ENCODE measurements around the gene ROCK2.

ROCK2 gene

GRCh38 chr2:11343650-11344341 lies 640 bp downstream of the ROCK2 start:
- TF ChIP-seq ZBTB7A (IDR thresholded peaks at IDR 0.05; ENCODE audit: low read depth) (0 out of 2 replicates have a peak, but pooled peaks have one; percentile 81), EP300 (IDR thresholded peaks at IDR 0.05; ENCODE audit: borderline replicate concordance) (no peak; the same call in 1 of the 2 replicates)

GRCh38 chr2:11343368-11343649 lies 1.1 kb downstream of the ROCK2 start:
- TF ChIP-seq MAX (IDR thresholded peaks at IDR 0.05) (no peak), ZBTB7A (IDR thresholded peaks at IDR 0.05; ENCODE audit: low read depth) (no peak), TEAD4 (IDR thresholded peaks at IDR 0.05) (no peak), NFIC (IDR thresholded peaks at IDR 0.05) (no peak), EP300 (IDR thresholded peaks at IDR 0.05; ENCODE audit: borderline replicate concordance) (no peak), REST (IDR thresholded peaks at IDR 0.05; ENCODE audit: low read depth) (no peak), TCF12 (IDR thresholded peaks at IDR 0.05; ENCODE audit: low read depth) (no peak), FOXM1 (IDR thresholded peaks at IDR 0.05; ENCODE audit: borderline replicate concordance, low read depth) (no peak), USF1 (IDR thresholded peaks at IDR 0.05) (no peak), RAD21 (IDR thresholded peaks at IDR 0.05; ENCODE audit: low read depth) (no peak), CEBPB (IDR thresholded peaks at IDR 0.05) (no peak), CREB1 (IDR thresholded peaks at IDR 0.05; ENCODE audit: low read depth) (no peak)

- TF ChIP-seq NFIC (IDR thresholded peaks at IDR 0.05), result no peak
- TF ChIP-seq FOXM1 (IDR thresholded peaks at IDR 0.05; ENCODE audit: borderline replicate concordance, low read depth), result peak; percentile 25; the same call in 1 of the 2 replicates
- TF ChIP-seq CEBPB (IDR thresholded peaks at IDR 0.05), result peak; percentile 91
These were observed 1.7 kb downstream of the ROCK2 start for GRCh38 chr2:11342551-11343367.

- TF ChIP-seq CREB1 (IDR thresholded peaks at IDR 0.05; ENCODE audit: low read depth) (no peak), NFIC (IDR thresholded peaks at IDR 0.05) (no peak), ZBTB7A (IDR thresholded peaks at IDR 0.05; ENCODE audit: low read depth) (no peak), CEBPB (IDR thresholded peaks at IDR 0.05) (no peak), TEAD4 (IDR thresholded peaks at IDR 0.05) (no peak), REST (IDR thresholded peaks at IDR 0.05; ENCODE audit: low read depth) (no peak), TCF12 (IDR thresholded peaks at IDR 0.05; ENCODE audit: low read depth) (no peak), TAF1 (IDR thresholded peaks at IDR 0.05; ENCODE audit: low read depth) (no peak), EGR1 (IDR thresholded peaks at IDR 0.05) (no peak), EP300 (IDR thresholded peaks at IDR 0.05; ENCODE audit: borderline replicate concordance) (no peak), USF1 (IDR thresholded peaks at IDR 0.05) (no peak), RAD21 (IDR thresholded peaks at IDR 0.05; ENCODE audit: low read depth) (no peak), MAX (IDR thresholded peaks at IDR 0.05) (no peak), FOXM1 (IDR thresholded peaks at IDR 0.05; ENCODE audit: borderline replicate concordance, low read depth) (no peak)
These were observed 3.7 kb downstream of the ROCK2 start for GRCh38 chr2:11340717-11341116.

- TF ChIP-seq NFIC (IDR thresholded peaks at IDR 0.05), result no peak
- TF ChIP-seq RAD21 (IDR thresholded peaks at IDR 0.05; ENCODE audit: low read depth), result no peak
- TF ChIP-seq YY1 (IDR thresholded peaks at IDR 0.05; ENCODE audit: low read depth), result no peak
- TF ChIP-seq FOXM1 (IDR thresholded peaks at IDR 0.05; ENCODE audit: borderline replicate concordance, low read depth), result no peak
- no peak for TF ChIP-seq TEAD4 (IDR thresholded peaks at IDR 0.05)
- no peak for TF ChIP-seq CEBPB (IDR thresholded peaks at IDR 0.05)
- no peak for TF ChIP-seq TAF1 (IDR thresholded peaks at IDR 0.05; ENCODE audit: low read depth)
- TF ChIP-seq EP300 (IDR thresholded peaks at IDR 0.05; ENCODE audit: borderline replicate concordance), result no peak
- TF ChIP-seq MAX (IDR thresholded peaks at IDR 0.05), result no peak
- TF ChIP-seq ZBTB7A (IDR thresholded peaks at IDR 0.05; ENCODE audit: low read depth), result no peak
- no peak for TF ChIP-seq EGR1 (IDR thresholded peaks at IDR 0.05)
- TF ChIP-seq REST (IDR thresholded peaks at IDR 0.05; ENCODE audit: low read depth), result no peak
- TF ChIP-seq TCF12 (IDR thresholded peaks at IDR 0.05; ENCODE audit: low read depth), result no peak
- no peak for TF ChIP-seq CREB1 (IDR thresholded peaks at IDR 0.05; ENCODE audit: low read depth)
- TF ChIP-seq USF1 (IDR thresholded peaks at IDR 0.05), result no peak
These were observed 4.8 kb downstream of the ROCK2 start for GRCh38 chr2:11339508-11340083.

All from Ishikawa (cell line).